ENCODE results near the gene CHL1.

CHL1 gene

GRCh38 chr3:325495-325894 is 128.9 kb downstream of the CHL1 start:
- no peak overlapping the region for H3K4me3 ChIP-seq (ENCODE audit: low read length)
- no peak for DNase-seq (ENCODE audit: low read depth)
- TF ChIP-seq, protein P1, sequence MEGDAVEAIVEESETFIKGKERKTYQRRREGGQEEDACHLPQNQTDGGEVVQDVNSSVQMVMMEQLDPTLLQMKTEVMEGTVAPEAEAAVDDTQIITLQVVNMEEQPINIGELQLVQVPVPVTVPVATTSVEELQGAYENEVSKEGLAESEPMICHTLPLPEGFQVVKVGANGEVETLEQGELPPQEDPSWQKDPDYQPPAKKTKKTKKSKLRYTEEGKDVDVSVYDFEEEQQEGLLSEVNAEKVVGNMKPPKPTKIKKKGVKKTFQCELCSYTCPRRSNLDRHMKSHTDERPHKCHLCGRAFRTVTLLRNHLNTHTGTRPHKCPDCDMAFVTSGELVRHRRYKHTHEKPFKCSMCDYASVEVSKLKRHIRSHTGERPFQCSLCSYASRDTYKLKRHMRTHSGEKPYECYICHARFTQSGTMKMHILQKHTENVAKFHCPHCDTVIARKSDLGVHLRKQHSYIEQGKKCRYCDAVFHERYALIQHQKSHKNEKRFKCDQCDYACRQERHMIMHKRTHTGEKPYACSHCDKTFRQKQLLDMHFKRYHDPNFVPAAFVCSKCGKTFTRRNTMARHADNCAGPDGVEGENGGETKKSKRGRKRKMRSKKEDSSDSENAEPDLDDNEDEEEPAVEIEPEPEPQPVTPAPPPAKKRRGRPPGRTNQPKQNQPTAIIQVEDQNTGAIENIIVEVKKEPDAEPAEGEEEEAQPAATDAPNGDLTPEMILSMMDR (IDR thresholded peaks at IDR 0.05; ENCODE audit: insufficient read depth, low read depth, low read length, missing control alignments), result no peak

- TF ChIP-seq, protein P1 (IDR thresholded peaks at IDR 0.05; ENCODE audit: insufficient read depth, low read depth, low read length, missing control alignments), result no peak
- no peak overlapping the region for H3K4me3 ChIP-seq (ENCODE audit: low read length)
- DNase-seq (ENCODE audit: low read depth), result no peak
Observed at GRCh38 chr3:330494-331115, 134.0 kb downstream of the CHL1 start.

DNA sequence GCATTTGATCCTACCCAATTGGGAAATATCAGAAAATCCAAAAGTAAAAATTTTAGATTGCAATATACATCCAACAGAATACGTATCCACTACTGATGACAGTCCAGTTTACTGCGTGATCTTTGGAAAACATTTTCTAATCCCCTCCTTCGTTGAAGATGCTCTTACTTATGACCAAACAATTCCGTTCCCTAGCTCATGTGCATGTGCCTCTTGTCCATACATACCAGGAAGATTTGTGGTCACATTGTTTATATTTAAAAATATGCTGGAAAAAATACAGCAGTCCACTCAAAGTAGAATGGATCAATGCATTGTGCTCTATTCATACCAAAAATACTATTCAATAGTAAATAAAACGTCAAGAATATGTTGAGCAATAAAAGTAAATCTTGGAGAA is 135.3 kb downstream of the CHL1 start:
- TF ChIP-seq, protein P1 (IDR thresholded peaks at IDR 0.05; ENCODE audit: insufficient read depth, low read depth, low read length, missing control alignments), result no peak
- no peak overlapping the region for H3K4me3 ChIP-seq (ENCODE audit: low read length)
- DNase-seq (ENCODE audit: low read depth), result no peak

DNA sequence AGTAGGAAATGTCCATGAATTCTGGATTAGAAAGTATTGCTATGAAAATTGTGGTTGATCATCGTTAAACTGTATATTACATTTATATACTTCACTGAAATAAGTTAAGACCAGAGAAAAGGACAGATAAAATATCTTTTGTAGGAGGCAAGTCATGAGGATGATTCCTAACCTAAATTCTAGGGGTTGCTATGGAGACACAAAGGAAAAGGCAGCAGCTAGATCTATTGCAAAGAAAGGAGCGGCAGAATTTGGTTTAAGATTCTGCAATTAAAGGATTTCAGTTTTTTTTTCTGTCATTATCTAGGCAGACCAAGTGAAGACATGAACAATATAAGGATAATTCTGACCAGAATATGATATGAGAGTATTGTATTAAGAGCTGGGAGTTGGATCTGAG is 136.1 kb downstream of the CHL1 start:
- TF ChIP-seq, protein P1 (IDR thresholded peaks at IDR 0.05; ENCODE audit: insufficient read depth, low read depth, low read length, missing control alignments), result no peak
- DNase-seq (ENCODE audit: low read depth), result no peak
- H3K4me3 ChIP-seq (ENCODE audit: low read length), result no peak overlapping the region

DNA sequence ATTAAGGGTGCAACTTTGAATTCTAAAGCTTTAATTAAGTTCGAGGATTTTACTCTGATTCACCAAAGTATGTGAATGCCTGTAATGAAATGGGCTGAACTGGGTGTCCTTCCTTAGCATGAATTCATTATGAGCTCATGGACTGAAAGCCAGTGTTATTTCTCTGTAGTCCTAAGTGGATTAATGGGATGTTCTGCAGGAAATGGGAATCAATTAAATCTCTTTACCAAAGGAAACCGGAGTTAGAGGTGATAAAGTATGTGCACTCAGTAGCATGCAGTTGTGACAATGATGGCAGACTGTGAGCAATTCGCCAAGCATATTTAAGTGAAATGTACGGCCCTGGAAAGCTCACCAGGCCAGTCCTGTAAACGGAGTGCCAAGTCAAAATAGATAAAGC is 138.7 kb downstream of the CHL1 start:
- TF ChIP-seq, protein P1 (IDR thresholded peaks at IDR 0.05; ENCODE audit: insufficient read depth, low read depth, low read length, missing control alignments), result no peak
- DNase-seq (ENCODE audit: low read depth), result no peak
- H3K4me3 ChIP-seq (ENCODE audit: low read length), result no peak overlapping the region

DNA sequence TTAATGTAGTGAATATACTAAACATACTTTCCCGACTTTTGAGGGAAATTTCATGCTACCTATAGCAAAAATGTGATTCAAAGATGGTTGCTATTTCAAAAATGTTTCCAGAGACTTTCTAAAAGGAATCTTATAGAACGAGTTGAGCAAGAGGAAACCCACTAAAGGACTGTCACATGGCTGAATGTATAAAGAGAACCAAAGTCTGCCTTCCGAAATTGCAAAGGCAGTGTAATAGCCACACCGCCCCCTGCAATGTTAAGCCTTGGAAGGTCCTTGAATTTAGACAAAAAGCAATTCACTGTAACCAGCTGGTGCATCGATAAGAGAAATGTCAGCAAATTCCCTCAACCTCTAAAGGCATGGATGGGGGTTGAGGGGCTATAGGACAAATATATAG is 142.8 kb downstream of the CHL1 start:
- H3K4me3 ChIP-seq (ENCODE audit: low read length), result no peak overlapping the region
- TF ChIP-seq, protein P1 (IDR thresholded peaks at IDR 0.05; ENCODE audit: insufficient read depth, low read depth, low read length, missing control alignments), result no peak

GRCh38 chr3:341998-342397 is 145.4 kb downstream of the CHL1 start:
- TF ChIP-seq, protein P1 (IDR thresholded peaks at IDR 0.05; ENCODE audit: insufficient read depth, low read depth, low read length, missing control alignments), result no peak
- DNase-seq (ENCODE audit: low read depth), result no peak
- H3K4me3 ChIP-seq (ENCODE audit: low read length), result no peak overlapping the region

More for the DNA sequence above, 142.8 kb downstream of the CHL1 start:
- peak; percentile 13 for DNase-seq (ENCODE audit: low read depth)

Data from epithelial cell of esophagus (primary cell).